GM10266 (cell line): ENCODE results near the gene TMEM252.

Source experiments
- DNase-seq: peaks from one replicate; pipeline ENCODE4 v3.0.0; 2012; ENCODE audit errors: extremely low spot score
- CTCF ChIP-seq: IDR thresholded peaks from 2 replicates; pipeline ENCODE4 v1.5.1; 2012; ENCODE audit warnings: mild to moderate bottlenecking, low read depth; ENCODE audit not compliant: control insufficient read depth, insufficient read depth; ENCODE audit errors: missing control alignments

Gene TMEM252

GRCh38 chr9:68541568-68541967 is 885 bp upstream of the TMEM252 start:
- no peak for DNase-seq
- no peak for TF ChIP-seq CTCF

- no peak for TF ChIP-seq CTCF
- DNase-seq, result no peak
Observed at GRCh38 chr9:68538200-68538599, 2.5 kb downstream of the TMEM252 start.

GRCh38 chr9:68537616-68537880 is 3.1 kb downstream of the TMEM252 start:
- no peak for DNase-seq
- TF ChIP-seq CTCF, result no peak

GRCh38 chr9:68536876-68537615 is 3.6 kb downstream of the TMEM252 start:
- no peak for TF ChIP-seq CTCF
- no peak for DNase-seq

GRCh38 chr9:68533678-68534077 is 7.0 kb downstream of the TMEM252 start:
- no peak for TF ChIP-seq CTCF
- no peak for DNase-seq

- no peak for TF ChIP-seq CTCF
- no peak for DNase-seq
Observed at GRCh38 chr9:68532131-68532530, 8.6 kb downstream of the TMEM252 start.

- DNase-seq, result no peak
- TF ChIP-seq CTCF, result no peak
Observed at GRCh38 chr9:68530618-68531017, 10.1 kb downstream of the TMEM252 start.
